ENCODE results near the gene CDK15. TPM values are rescaled to one million over a fixed set of nuclear protein-coding genes. Genes with fewer than 3 reads are reported as not detected.

The CDK15 gene
- total and polyA plus RNA-seq, 2 donors (not counting 1 experiment from before 2014, with no cell fraction given): not detected

DNA sequence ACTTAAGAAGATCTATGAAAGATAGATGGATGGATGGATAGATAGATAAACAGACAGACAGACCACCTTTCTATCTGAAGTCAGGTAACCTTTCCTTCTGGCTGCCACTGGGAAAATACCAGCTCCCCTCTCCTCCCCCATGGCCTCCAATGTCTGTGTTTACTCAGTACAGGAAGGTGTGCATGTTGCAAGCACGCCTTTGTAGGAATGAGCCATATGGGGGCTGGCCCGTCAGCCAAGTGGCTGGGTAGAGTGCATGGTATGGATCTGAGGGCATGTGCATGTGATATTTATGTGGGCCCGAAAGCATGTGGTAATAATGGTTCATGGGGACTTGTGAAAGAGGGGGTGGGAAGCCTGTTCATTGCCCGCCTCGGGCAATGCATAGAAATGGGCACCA lies 118.1 kb downstream of the CDK15 start:
- no peak overlapping the region for H3K4me3 ChIP-seq (ENCODE audit: control extremely low read depth in 1 of 5, extremely low read depth in 1 of 5, insufficient read depth in 1 of 5, low read depth in 2 of 5, low read length in 4 of 5)
- no peaks in the 10 kb centered on the region for H3K27me3 ChIP-seq (replicated peaks in 1 of 4; ENCODE audit: control extremely low read depth in 1 of 4, control insufficient read depth in 3 of 4, insufficient read depth in 4 of 4, low read length in 3 of 4)
- intact Hi-C loops (cut with micrococcal nuclease): no loop called here
- H3K9me3 ChIP-seq (ENCODE audit: control extremely low read depth in 1 of 3, control insufficient read depth in 2 of 3, insufficient read depth in 1 of 3, low read length in 2 of 3): no peaks in the 10 kb centered on the region
- Mint-ChIP-seq H3K27me3 (peaks cover 32% of the 10 kb centered on the region), H3K4me1 (no peaks in the 10 kb centered on the region), H3K4me3 (no peak overlapping the region), H3K9me3 (ENCODE audit: insufficient read depth) (no peaks in the 10 kb centered on the region), H3K27ac (no peak overlapping the region)
- ChIA-PET CTCF (no interaction called here), POLR2A (no interaction called here)
- H2AFZ ChIP-seq (ENCODE audit: insufficient read depth, low read depth, low read length, poor library complexity, severe bottlenecking): no peak overlapping the region
- H3K9ac ChIP-seq (ENCODE audit: low read length): no peak overlapping the region
- 97% methylated on average over 5 of the region's 5 CpGs for WGBS (ENCODE audit: insufficient coverage)
- no peaks in the 10 kb centered on the region for H4K20me1 ChIP-seq (ENCODE audit: control insufficient read depth, insufficient read depth, low read length, poor library complexity, severe bottlenecking)
- no peaks in the 10 kb centered on the region for H3K4me1 ChIP-seq (ENCODE audit: control insufficient read depth in 2 of 2, insufficient read depth in 2 of 2, low read length in 2 of 2)
- no peaks in the 10 kb centered on the region for H3K36me3 ChIP-seq (replicated peaks in 1 of 2; ENCODE audit: control extremely low read depth in 1 of 2, control insufficient read depth in 1 of 2, extremely low read depth in 1 of 2, insufficient read depth in 2 of 2, low read length in 1 of 2)
- H3K79me2 ChIP-seq (ENCODE audit: control insufficient read depth, insufficient read depth, low read length): no peaks in the 10 kb centered on the region
- ATAC-seq (ENCODE audit: low read depth) (no peak), DNase-seq (no peak)
- H3K4me2 ChIP-seq (replicated peaks; ENCODE audit: low read depth, low read length, poor library complexity, severe bottlenecking): no peak overlapping the region
- no peak overlapping the region for H3K27ac ChIP-seq (ENCODE audit: low read length in 2 of 2)
- TF ChIP-seq, protein P1, sequence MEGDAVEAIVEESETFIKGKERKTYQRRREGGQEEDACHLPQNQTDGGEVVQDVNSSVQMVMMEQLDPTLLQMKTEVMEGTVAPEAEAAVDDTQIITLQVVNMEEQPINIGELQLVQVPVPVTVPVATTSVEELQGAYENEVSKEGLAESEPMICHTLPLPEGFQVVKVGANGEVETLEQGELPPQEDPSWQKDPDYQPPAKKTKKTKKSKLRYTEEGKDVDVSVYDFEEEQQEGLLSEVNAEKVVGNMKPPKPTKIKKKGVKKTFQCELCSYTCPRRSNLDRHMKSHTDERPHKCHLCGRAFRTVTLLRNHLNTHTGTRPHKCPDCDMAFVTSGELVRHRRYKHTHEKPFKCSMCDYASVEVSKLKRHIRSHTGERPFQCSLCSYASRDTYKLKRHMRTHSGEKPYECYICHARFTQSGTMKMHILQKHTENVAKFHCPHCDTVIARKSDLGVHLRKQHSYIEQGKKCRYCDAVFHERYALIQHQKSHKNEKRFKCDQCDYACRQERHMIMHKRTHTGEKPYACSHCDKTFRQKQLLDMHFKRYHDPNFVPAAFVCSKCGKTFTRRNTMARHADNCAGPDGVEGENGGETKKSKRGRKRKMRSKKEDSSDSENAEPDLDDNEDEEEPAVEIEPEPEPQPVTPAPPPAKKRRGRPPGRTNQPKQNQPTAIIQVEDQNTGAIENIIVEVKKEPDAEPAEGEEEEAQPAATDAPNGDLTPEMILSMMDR (IDR thresholded peaks at IDR 0.05): no peak
- no peak for TF ChIP-seq EZH2 (IDR thresholded peaks at IDR 0.05; ENCODE audit: borderline replicate concordance, insufficient read depth, low read depth, low read length, poor library complexity, severe bottlenecking)

DNA sequence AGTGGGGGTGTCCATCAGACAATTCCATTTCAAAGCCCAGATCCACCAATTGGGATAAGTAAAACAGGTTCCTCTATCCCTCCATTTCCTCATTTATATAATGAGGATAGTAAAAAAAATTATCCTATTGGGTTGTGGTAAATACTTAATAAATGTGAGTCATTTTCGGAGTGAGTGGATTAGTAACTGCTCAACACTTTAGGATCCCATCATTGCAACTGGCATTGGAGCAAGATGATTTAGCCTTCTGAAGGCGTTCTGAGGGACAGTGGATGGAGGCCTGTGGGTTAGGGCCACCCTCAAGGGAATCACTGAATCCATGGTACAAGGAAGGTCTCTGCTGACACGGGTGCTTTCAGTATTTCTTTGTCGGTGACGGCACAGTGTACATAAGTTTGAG lies 118.7 kb downstream of the CDK15 start:
- intact Hi-C loops (cut with micrococcal nuclease): no loop called here
- TF ChIP-seq, protein P1 (IDR thresholded peaks at IDR 0.05): no peak
- TF ChIP-seq EZH2 (IDR thresholded peaks at IDR 0.05; ENCODE audit: borderline replicate concordance, insufficient read depth, low read depth, low read length, poor library complexity, severe bottlenecking): no peak
- 83% methylated on average over 2 of the region's 5 CpGs for WGBS (ENCODE audit: insufficient coverage)
- no peaks in the 10 kb centered on the region for H3K4me1 ChIP-seq (ENCODE audit: control insufficient read depth in 2 of 2, insufficient read depth in 2 of 2, low read length in 2 of 2)
- H3K27me3 Mint-ChIP-seq: peaks cover 37% of the 10 kb centered on the region
- H3K9ac ChIP-seq (ENCODE audit: low read length): no peak overlapping the region
- H3K4me3 ChIP-seq (ENCODE audit: control extremely low read depth in 1 of 5, extremely low read depth in 1 of 5, insufficient read depth in 1 of 5, low read depth in 2 of 5, low read length in 4 of 5): no peak overlapping the region
- H3K27ac ChIP-seq (ENCODE audit: low read length in 2 of 2): no peak overlapping the region
- H3K9me3 Mint-ChIP-seq (ENCODE audit: insufficient read depth): no peaks in the 10 kb centered on the region
- no peaks in the 10 kb centered on the region for H3K36me3 ChIP-seq (replicated peaks in 1 of 2; ENCODE audit: control extremely low read depth in 1 of 2, control insufficient read depth in 1 of 2, extremely low read depth in 1 of 2, insufficient read depth in 2 of 2, low read length in 1 of 2)
- ATAC-seq (ENCODE audit: low read depth) (no peak), DNase-seq (no peak)
- H3K4me3 Mint-ChIP-seq: no peak overlapping the region
- POLR2A ChIA-PET: no interaction called here
- no peak overlapping the region for H2AFZ ChIP-seq (ENCODE audit: insufficient read depth, low read depth, low read length, poor library complexity, severe bottlenecking)
- H3K79me2 ChIP-seq (ENCODE audit: control insufficient read depth, insufficient read depth, low read length): no peaks in the 10 kb centered on the region
- H3K4me1 Mint-ChIP-seq: no peaks in the 10 kb centered on the region
- H3K27ac Mint-ChIP-seq: no peak overlapping the region
- no peaks in the 10 kb centered on the region for H3K27me3 ChIP-seq (replicated peaks in 1 of 4; ENCODE audit: control extremely low read depth in 1 of 4, control insufficient read depth in 3 of 4, insufficient read depth in 4 of 4, low read length in 3 of 4)
- H3K9me3 ChIP-seq (ENCODE audit: control extremely low read depth in 1 of 3, control insufficient read depth in 2 of 3, insufficient read depth in 1 of 3, low read length in 2 of 3): no peaks in the 10 kb centered on the region
- H3K4me2 ChIP-seq (replicated peaks; ENCODE audit: low read depth, low read length, poor library complexity, severe bottlenecking): no peak overlapping the region
- H4K20me1 ChIP-seq (ENCODE audit: control insufficient read depth, insufficient read depth, low read length, poor library complexity, severe bottlenecking): no peaks in the 10 kb centered on the region
- CTCF ChIA-PET: no interaction called here

Data from B cell (primary cell).